WTC11 (cell line): ENCODE data around the gene ETV3.

Experiments used
- FOXJ3 ChIP-seq: sonication (generic); formaldehyde crosslinking; IDR thresholded peaks from 2 replicates; pipeline ENCODE4 v1.9.0; 2021; ENCODE audit warnings: missing genetic modification reagents, mild to moderate bottlenecking, borderline replicate concordance
- SP1 ChIP-seq: sonication (generic); formaldehyde crosslinking; conservative IDR thresholded peaks from 2 replicates; pipeline ENCODE4 v1.8.1; 2022; ENCODE audit warnings: missing genetic modification reagents
- ZNF423 ChIP-seq: fragments of 250-450 bp; sonication (Bioruptor Pico); IDR thresholded peaks from 2 replicates; pipeline ENCODE4 v2.1.2; 2022; ENCODE audit warnings: mild to moderate bottlenecking, moderate library complexity
- TF ChIP-seq, protein P1 (sequence below): sonication (generic); formaldehyde crosslinking; IDR thresholded peaks from 2 replicates; pipeline ENCODE4 v1.8.1; 2023; ENCODE audit warnings: mild to moderate bottlenecking, missing genetic modification reagents, moderate library complexity
- TF ChIP-seq, protein P2 (sequence below): fragments of 200-600 bp; IDR thresholded peaks from 2 replicates; pipeline ENCODE4 v1.8.0; 2022; ENCODE audit warnings: antibody characterized with exemption

GRCh38 chr1:157107702-157108101 is 30.5 kb downstream of the ETV3 start:
- TF ChIP-seq, protein P1, sequence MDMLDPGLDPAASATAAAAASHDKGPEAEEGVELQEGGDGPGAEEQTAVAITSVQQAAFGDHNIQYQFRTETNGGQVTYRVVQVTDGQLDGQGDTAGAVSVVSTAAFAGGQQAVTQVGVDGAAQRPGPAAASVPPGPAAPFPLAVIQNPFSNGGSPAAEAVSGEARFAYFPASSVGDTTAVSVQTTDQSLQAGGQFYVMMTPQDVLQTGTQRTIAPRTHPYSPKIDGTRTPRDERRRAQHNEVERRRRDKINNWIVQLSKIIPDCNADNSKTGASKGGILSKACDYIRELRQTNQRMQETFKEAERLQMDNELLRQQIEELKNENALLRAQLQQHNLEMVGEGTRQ: no peak
- no peak for TF ChIP-seq SP1 (CRISPR knock-in tag)
- no peak for TF ChIP-seq FOXJ3 (CRISPR knock-in tag)
- TF ChIP-seq, protein P2, sequence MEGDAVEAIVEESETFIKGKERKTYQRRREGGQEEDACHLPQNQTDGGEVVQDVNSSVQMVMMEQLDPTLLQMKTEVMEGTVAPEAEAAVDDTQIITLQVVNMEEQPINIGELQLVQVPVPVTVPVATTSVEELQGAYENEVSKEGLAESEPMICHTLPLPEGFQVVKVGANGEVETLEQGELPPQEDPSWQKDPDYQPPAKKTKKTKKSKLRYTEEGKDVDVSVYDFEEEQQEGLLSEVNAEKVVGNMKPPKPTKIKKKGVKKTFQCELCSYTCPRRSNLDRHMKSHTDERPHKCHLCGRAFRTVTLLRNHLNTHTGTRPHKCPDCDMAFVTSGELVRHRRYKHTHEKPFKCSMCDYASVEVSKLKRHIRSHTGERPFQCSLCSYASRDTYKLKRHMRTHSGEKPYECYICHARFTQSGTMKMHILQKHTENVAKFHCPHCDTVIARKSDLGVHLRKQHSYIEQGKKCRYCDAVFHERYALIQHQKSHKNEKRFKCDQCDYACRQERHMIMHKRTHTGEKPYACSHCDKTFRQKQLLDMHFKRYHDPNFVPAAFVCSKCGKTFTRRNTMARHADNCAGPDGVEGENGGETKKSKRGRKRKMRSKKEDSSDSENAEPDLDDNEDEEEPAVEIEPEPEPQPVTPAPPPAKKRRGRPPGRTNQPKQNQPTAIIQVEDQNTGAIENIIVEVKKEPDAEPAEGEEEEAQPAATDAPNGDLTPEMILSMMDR: no peak
- TF ChIP-seq ZNF423 (CRISPR knock-in tag): no peak
